SK-N-SH treated with all-trans-retinoic acid at 6 μM for 48 hours (cell line): ENCODE results near the gene SOHLH1.

Source experiments
- CSDC2 ChIP-seq: fragments of 250-450 bp; sonication (Bioruptor Pico); IDR thresholded peaks from 2 replicates; pipeline ENCODE4 v1.5.0; 2020; ENCODE audit warnings: mild to moderate bottlenecking, moderate library complexity
- ESRRG ChIP-seq: fragments of 250-450 bp; sonication (Bioruptor Pico); IDR thresholded peaks from 2 replicates; pipeline ENCODE4 v1.6.1; 2021; ENCODE audit warnings: mild to moderate bottlenecking
- GLIS3 ChIP-seq: fragments of 250-450 bp; sonication (Bioruptor Pico); IDR thresholded peaks from 2 replicates; pipeline ENCODE4 v1.5.0; 2020; ENCODE audit warnings: mild to moderate bottlenecking, moderate library complexity
- OSR1 ChIP-seq: fragments of 250-450 bp; sonication (Bioruptor Pico); IDR thresholded peaks from 2 replicates; pipeline ENCODE4 v1.8.0; 2022; ENCODE audit warnings: moderate library complexity, mild to moderate bottlenecking, inconsistent platforms
- PATZ1 ChIP-seq: fragments of 250-450 bp; sonication (Bioruptor Pico); IDR thresholded peaks from 2 replicates; pipeline ENCODE4 v1.8.0; 2020; ENCODE audit warnings: mild to moderate bottlenecking, moderate library complexity, borderline replicate concordance
- POU6F1 ChIP-seq: fragments of 250-450 bp; sonication (Bioruptor Pico); IDR thresholded peaks from 2 replicates; pipeline ENCODE4 v1.8.0; 2021; ENCODE audit warnings: low read depth, mild to moderate bottlenecking, moderate library complexity, borderline replicate concordance
- TCF4 ChIP-seq: fragments of 250-450 bp; sonication (Bioruptor Pico); IDR thresholded peaks from 2 replicates; pipeline ENCODE4 v1.8.0; 2021; ENCODE audit warnings: mild to moderate bottlenecking, moderate library complexity, borderline replicate concordance
- ZFP3 ChIP-seq: fragments of 250-450 bp; sonication (Bioruptor Pico); IDR thresholded peaks from 2 replicates; pipeline ENCODE4 v1.5.0; 2020; ENCODE audit warnings: mild to moderate bottlenecking, moderate library complexity
- ZFP30 ChIP-seq: fragments of 450-650 bp; formaldehyde crosslinking; IDR thresholded peaks from 2 replicates; pipeline ENCODE4 v1.5.0; 2022; ENCODE audit warnings: mild to moderate bottlenecking, moderate library complexity
- TF ChIP-seq, protein P1 (sequence below): fragments of 250-450 bp; sonication (Bioruptor Pico); IDR thresholded peaks from 2 replicates; pipeline ENCODE4 v1.5.1; 2020; ENCODE audit warnings: low read depth, mild to moderate bottlenecking, moderate library complexity
- TF ChIP-seq, protein P2 (sequence below): fragments of 250-450 bp; sonication (Bioruptor Pico); IDR thresholded peaks from 2 replicates; pipeline ENCODE4 v1.5.0; 2020; ENCODE audit warnings: mild to moderate bottlenecking, moderate library complexity

GRCh38 chr9:135701959-135702721, 2.9 kb upstream of the SOHLH1 start, which contains the start of gene KCNT1:
- TF ChIP-seq ZFP30 (no peak), CSDC2 (CRISPR knock-in tag) (no peak), PATZ1 (no peak), OSR1 (CRISPR knock-in tag) (no peak), TCF4 (no peak), ESRRG (CRISPR knock-in tag) (no peak), GLIS3 (CRISPR knock-in tag) (no peak), POU6F1 (CRISPR knock-in tag) (no peak), ZFP3 (CRISPR knock-in tag) (no peak)
- TF ChIP-seq, protein P1, sequence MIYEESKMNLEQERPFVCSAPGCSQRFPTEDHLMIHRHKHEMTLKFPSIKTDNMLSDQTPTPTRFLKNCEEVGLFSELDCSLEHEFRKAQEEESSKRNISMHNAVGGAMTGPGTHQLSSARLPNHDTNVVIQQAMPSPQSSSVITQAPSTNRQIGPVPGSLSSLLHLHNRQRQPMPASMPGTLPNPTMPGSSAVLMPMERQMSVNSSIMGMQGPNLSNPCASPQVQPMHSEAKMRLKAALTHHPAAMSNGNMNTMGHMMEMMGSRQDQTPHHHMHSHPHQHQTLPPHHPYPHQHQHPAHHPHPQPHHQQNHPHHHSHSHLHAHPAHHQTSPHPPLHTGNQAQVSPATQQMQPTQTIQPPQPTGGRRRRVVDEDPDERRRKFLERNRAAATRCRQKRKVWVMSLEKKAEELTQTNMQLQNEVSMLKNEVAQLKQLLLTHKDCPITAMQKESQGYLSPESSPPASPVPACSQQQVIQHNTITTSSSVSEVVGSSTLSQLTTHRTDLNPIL, result no peak
- TF ChIP-seq, protein P2, sequence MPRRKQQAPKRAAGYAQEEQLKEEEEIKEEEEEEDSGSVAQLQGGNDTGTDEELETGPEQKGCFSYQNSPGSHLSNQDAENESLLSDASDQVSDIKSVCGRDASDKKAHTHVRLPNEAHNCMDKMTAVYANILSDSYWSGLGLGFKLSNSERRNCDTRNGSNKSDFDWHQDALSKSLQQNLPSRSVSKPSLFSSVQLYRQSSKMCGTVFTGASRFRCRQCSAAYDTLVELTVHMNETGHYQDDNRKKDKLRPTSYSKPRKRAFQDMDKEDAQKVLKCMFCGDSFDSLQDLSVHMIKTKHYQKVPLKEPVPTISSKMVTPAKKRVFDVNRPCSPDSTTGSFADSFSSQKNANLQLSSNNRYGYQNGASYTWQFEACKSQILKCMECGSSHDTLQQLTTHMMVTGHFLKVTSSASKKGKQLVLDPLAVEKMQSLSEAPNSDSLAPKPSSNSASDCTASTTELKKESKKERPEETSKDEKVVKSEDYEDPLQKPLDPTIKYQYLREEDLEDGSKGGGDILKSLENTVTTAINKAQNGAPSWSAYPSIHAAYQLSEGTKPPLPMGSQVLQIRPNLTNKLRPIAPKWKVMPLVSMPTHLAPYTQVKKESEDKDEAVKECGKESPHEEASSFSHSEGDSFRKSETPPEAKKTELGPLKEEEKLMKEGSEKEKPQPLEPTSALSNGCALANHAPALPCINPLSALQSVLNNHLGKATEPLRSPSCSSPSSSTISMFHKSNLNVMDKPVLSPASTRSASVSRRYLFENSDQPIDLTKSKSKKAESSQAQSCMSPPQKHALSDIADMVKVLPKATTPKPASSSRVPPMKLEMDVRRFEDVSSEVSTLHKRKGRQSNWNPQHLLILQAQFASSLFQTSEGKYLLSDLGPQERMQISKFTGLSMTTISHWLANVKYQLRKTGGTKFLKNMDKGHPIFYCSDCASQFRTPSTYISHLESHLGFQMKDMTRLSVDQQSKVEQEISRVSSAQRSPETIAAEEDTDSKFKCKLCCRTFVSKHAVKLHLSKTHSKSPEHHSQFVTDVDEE, result no peak
